ENCODE results near the gene EBLN2.
A peak's percentile ranks its signal among the peaks of the same experiment; 100 is the strongest.

The EBLN2 gene

GRCh38 chr3:73036694-73037591 is 24.5 kb upstream of the EBLN2 start:
- Histone ChIP-seq H3K9ac (ENCODE audit: low read length) (no peak overlapping the region), H3K4me3 (ENCODE audit: low read length) (no peak overlapping the region), H3K27ac (ENCODE audit: low read length) (no peak overlapping the region), H3K27me3 (ENCODE audit: control insufficient read depth, insufficient read depth, low read length) (no peaks in the 10 kb centered on the region), H3K36me3 (ENCODE audit: control insufficient read depth, low read depth, low read length) (no peaks in the 10 kb centered on the region), H3K4me1 (ENCODE audit: control insufficient read depth, low read depth, low read length) (peaks cover 28% of the 10 kb centered on the region), H3K9me3 (ENCODE audit: control insufficient read depth, low read depth, low read length) (no peaks in the 10 kb centered on the region)

GRCh38 chr3:73041537-73041936 is 19.9 kb upstream of the EBLN2 start:
- Histone ChIP-seq H3K4me1 (ENCODE audit: control insufficient read depth, low read depth, low read length) (peaks cover 48% of the 10 kb centered on the region), H3K36me3 (ENCODE audit: control insufficient read depth, low read depth, low read length) (no peaks in the 10 kb centered on the region), H3K4me3 (ENCODE audit: low read length) (no peak overlapping the region), H3K27me3 (ENCODE audit: control insufficient read depth, insufficient read depth, low read length) (no peaks in the 10 kb centered on the region), H3K9me3 (ENCODE audit: control insufficient read depth, low read depth, low read length) (no peaks in the 10 kb centered on the region), H3K27ac (ENCODE audit: low read length) (no peak overlapping the region), H3K9ac (ENCODE audit: low read length) (no peak overlapping the region)

GRCh38 chr3:73043414-73043813 is 18.0 kb upstream of the EBLN2 start:
- no peak overlapping the region for H3K27ac ChIP-seq (ENCODE audit: low read length)
- H3K9ac ChIP-seq (ENCODE audit: low read length), result no peak overlapping the region
- H3K27me3 ChIP-seq (ENCODE audit: control insufficient read depth, insufficient read depth, low read length), result no peaks in the 10 kb centered on the region
- peaks cover 33% of the 10 kb centered on the region for H3K4me1 ChIP-seq (ENCODE audit: control insufficient read depth, low read depth, low read length)
- no peak overlapping the region for H3K4me3 ChIP-seq (ENCODE audit: low read length)
- H3K36me3 ChIP-seq (ENCODE audit: control insufficient read depth, low read depth, low read length), result peaks cover under 1% of the 10 kb centered on the region
- no peaks in the 10 kb centered on the region for H3K9me3 ChIP-seq (ENCODE audit: control insufficient read depth, low read depth, low read length)

- H3K4me3 ChIP-seq (ENCODE audit: low read length), result no peak overlapping the region
- H3K9me3 ChIP-seq (ENCODE audit: control insufficient read depth, low read depth, low read length), result no peaks in the 10 kb centered on the region
- no peaks in the 10 kb centered on the region for H3K27me3 ChIP-seq (ENCODE audit: control insufficient read depth, insufficient read depth, low read length)
- no peak overlapping the region for H3K27ac ChIP-seq (ENCODE audit: low read length)
- H3K36me3 ChIP-seq (ENCODE audit: control insufficient read depth, low read depth, low read length), result peaks cover 5% of the 10 kb centered on the region
- peaks cover 31% of the 10 kb centered on the region for H3K4me1 ChIP-seq (ENCODE audit: control insufficient read depth, low read depth, low read length)
- H3K9ac ChIP-seq (ENCODE audit: low read length), result no peak overlapping the region
Measured at GRCh38 chr3:73045391-73045790, 16.1 kb upstream of the EBLN2 start.

- H3K4me3 ChIP-seq (ENCODE audit: low read length), result no peak overlapping the region
- H3K27me3 ChIP-seq (ENCODE audit: control insufficient read depth, insufficient read depth, low read length), result no peaks in the 10 kb centered on the region
- peaks cover 30% of the 10 kb centered on the region for H3K4me1 ChIP-seq (ENCODE audit: control insufficient read depth, low read depth, low read length)
- H3K27ac ChIP-seq (ENCODE audit: low read length), result no peak overlapping the region
- no peaks in the 10 kb centered on the region for H3K9me3 ChIP-seq (ENCODE audit: control insufficient read depth, low read depth, low read length)
- peaks cover 5% of the 10 kb centered on the region for H3K36me3 ChIP-seq (ENCODE audit: control insufficient read depth, low read depth, low read length)
- no peak overlapping the region for H3K9ac ChIP-seq (ENCODE audit: low read length)
Measured at GRCh38 chr3:73046195-73046594, 15.3 kb upstream of the EBLN2 start.

DNA sequence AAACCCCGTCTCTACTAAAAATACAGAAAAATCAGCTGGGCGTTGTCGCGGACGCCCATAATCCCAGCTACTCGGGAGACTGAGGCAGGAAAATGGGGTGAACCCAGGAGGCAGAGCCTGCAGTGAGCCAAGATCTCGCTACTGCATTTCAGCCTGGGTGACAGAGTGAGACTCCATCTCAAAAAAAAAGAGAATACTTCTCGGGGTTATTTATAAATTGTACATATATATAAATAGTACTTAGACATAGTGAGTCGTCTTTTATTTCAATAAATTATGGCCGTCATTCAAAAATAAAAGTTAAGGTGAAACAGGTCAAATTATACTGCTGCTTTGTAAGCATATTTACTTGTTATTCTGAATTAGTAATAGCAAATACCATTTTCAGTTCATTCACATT is 12.1 kb upstream of the EBLN2 start:
- H3K27ac ChIP-seq (ENCODE audit: low read length), result no peak overlapping the region
- peaks cover 5% of the 10 kb centered on the region for H3K36me3 ChIP-seq (ENCODE audit: control insufficient read depth, low read depth, low read length)
- peaks cover 14% of the 10 kb centered on the region for H3K4me1 ChIP-seq (ENCODE audit: control insufficient read depth, low read depth, low read length)
- H3K9ac ChIP-seq (ENCODE audit: low read length), result no peak overlapping the region
- no peaks in the 10 kb centered on the region for H3K9me3 ChIP-seq (ENCODE audit: control insufficient read depth, low read depth, low read length)
- H3K4me3 ChIP-seq (ENCODE audit: low read length), result no peak overlapping the region
- no peaks in the 10 kb centered on the region for H3K27me3 ChIP-seq (ENCODE audit: control insufficient read depth, insufficient read depth, low read length)

- no peaks in the 10 kb centered on the region for H3K4me1 ChIP-seq (ENCODE audit: control insufficient read depth, low read depth, low read length)
- no peaks in the 10 kb centered on the region for H3K9me3 ChIP-seq (ENCODE audit: control insufficient read depth, low read depth, low read length)
- H3K36me3 ChIP-seq (ENCODE audit: control insufficient read depth, low read depth, low read length), result peaks cover 5% of the 10 kb centered on the region
- H3K9ac ChIP-seq (ENCODE audit: low read length), result no peak overlapping the region
- no peak overlapping the region for H3K27ac ChIP-seq (ENCODE audit: low read length)
- no peak overlapping the region for H3K4me3 ChIP-seq (ENCODE audit: low read length)
- no peaks in the 10 kb centered on the region for H3K27me3 ChIP-seq (ENCODE audit: control insufficient read depth, insufficient read depth, low read length)
Measured at GRCh38 chr3:73052857-73053256, 8.6 kb upstream of the EBLN2 start.

- Histone ChIP-seq H3K27me3 (ENCODE audit: control insufficient read depth, insufficient read depth, low read length) (no peaks in the 10 kb centered on the region), H3K4me3 (ENCODE audit: low read length) (no peak overlapping the region), H3K9me3 (ENCODE audit: control insufficient read depth, low read depth, low read length) (no peaks in the 10 kb centered on the region), H3K27ac (ENCODE audit: low read length) (no peak overlapping the region), H3K4me1 (ENCODE audit: control insufficient read depth, low read depth, low read length) (no peaks in the 10 kb centered on the region), H3K9ac (ENCODE audit: low read length) (no peak overlapping the region), H3K36me3 (ENCODE audit: control insufficient read depth, low read depth, low read length) (peaks cover 4% of the 10 kb centered on the region)
Measured at GRCh38 chr3:73055583-73055982, 5.9 kb upstream of the EBLN2 start.

DNA sequence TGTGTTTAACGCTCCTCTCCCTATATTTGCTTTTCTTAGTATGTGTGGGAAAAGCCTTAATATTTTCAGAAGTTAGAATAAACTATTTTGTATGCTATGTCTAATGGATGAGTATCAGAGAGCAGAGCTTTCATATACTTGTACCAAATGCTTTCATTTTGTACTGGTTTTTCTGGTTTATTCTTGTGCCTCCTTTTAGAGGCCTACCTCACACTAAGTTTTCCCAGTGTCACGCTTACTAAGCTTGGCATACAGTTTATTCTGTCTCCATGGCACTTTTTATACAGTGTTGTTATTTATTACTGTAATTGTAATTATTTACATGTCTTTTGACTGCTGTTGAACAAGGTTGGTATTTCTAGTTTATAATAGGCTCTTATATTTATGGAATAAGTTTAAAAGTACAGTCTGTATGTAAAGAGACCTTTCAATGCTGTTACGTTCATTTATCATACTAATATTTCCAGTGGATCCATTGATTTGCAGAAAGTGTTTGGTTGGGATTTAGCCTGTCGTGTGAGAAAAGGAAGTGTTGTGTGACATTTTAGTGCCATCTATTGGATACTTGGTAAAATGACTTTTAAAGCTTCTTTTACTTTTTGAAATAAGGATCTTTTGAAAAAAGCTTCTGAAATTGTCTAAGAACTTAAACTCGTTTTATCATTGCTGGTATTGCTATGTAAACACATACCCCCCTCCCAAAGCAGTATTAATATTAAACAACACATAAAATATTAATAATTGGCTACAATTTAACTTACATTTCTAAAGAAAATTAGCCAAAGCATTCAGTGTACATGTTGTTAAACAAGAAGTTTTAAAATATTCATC is 5.2 kb upstream of the EBLN2 start:
- H3K4me3 ChIP-seq (ENCODE audit: low read length), result no peak overlapping the region
- no peak overlapping the region for H3K27ac ChIP-seq (ENCODE audit: low read length)
- H3K9ac ChIP-seq (ENCODE audit: low read length), result no peak overlapping the region
- no peaks in the 10 kb centered on the region for H3K27me3 ChIP-seq (ENCODE audit: control insufficient read depth, insufficient read depth, low read length)
- no peaks in the 10 kb centered on the region for H3K9me3 ChIP-seq (ENCODE audit: control insufficient read depth, low read depth, low read length)
- no peaks in the 10 kb centered on the region for H3K4me1 ChIP-seq (ENCODE audit: control insufficient read depth, low read depth, low read length)
- peaks cover 5% of the 10 kb centered on the region for H3K36me3 ChIP-seq (ENCODE audit: control insufficient read depth, low read depth, low read length)

DNA sequence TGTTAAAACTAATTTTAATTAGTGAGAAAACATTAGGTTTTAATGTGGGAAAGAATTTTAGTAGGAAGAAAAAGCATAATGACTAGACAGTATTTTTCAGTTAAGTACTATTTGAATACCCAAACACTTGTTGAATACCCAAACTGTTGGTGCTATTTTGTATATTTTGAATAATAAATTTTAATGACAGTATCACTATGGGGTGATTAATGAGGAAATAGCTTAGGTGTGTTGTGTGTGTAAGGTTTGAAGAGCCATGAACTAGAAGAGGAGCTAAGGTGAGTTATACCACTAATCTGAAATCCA is 4.7 kb upstream of the EBLN2 start:
- H3K36me3 ChIP-seq (ENCODE audit: control insufficient read depth, low read depth, low read length), result peaks cover 11% of the 10 kb centered on the region
- no peak overlapping the region for H3K9ac ChIP-seq (ENCODE audit: low read length)
- no peak overlapping the region for H3K4me3 ChIP-seq (ENCODE audit: low read length)
- no peaks in the 10 kb centered on the region for H3K4me1 ChIP-seq (ENCODE audit: control insufficient read depth, low read depth, low read length)
- H3K9me3 ChIP-seq (ENCODE audit: control insufficient read depth, low read depth, low read length), result no peaks in the 10 kb centered on the region
- no peaks in the 10 kb centered on the region for H3K27me3 ChIP-seq (ENCODE audit: control insufficient read depth, insufficient read depth, low read length)
- H3K27ac ChIP-seq (ENCODE audit: low read length), result no peak overlapping the region

DNA sequence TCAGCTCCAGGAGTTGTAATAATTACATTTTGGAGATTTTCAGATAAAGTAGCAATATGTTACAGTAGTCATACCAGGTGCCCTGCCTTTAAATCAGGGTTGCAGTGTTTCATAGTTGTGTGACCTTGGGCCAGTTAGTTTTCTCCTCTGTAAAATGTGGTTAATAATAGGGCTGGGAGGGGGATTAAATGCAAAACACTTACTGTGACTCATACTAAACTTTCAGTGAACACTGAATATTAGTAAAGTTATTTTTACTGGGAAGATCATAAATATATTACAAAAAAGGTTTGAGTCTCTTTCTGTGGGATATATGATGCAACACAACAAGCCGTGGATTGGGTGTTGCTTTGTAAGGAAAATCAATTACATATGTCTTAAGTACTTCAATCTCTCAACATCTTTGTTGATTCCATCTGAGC is 1.1 kb upstream of the EBLN2 start:
- H3K4me1 ChIP-seq (ENCODE audit: control insufficient read depth, low read depth, low read length), result no peaks in the 10 kb centered on the region
- H3K9ac ChIP-seq (ENCODE audit: low read length), result peak overlapping the region; percentile 3
- H3K36me3 ChIP-seq (ENCODE audit: control insufficient read depth, low read depth, low read length), result peaks cover 44% of the 10 kb centered on the region
- H3K4me3 ChIP-seq (ENCODE audit: low read length), result no peak overlapping the region
- no peaks in the 10 kb centered on the region for H3K9me3 ChIP-seq (ENCODE audit: control insufficient read depth, low read depth, low read length)
- H3K27ac ChIP-seq (ENCODE audit: low read length), result no peak overlapping the region
- no peaks in the 10 kb centered on the region for H3K27me3 ChIP-seq (ENCODE audit: control insufficient read depth, insufficient read depth, low read length)

Data from iPS-18a (cell line).